HepG2 (cell line): ENCODE data around the gene PACSIN1. TPM values are rescaled to one million over a fixed set of nuclear protein-coding genes. Genes with fewer than 3 reads are reported as not detected.

ENCODE experiments used
- ATAC-seq: fragments of 200-7000 bp; cut with Tn5 transposase; 3 replicates; pipeline ENCODE4 v1.9.1; 2020; ENCODE audit warnings: mild to moderate bottlenecking, moderate library complexity
- BruUV-seq: library from RNA; stranded (reverse); fragments of 400-500 nt; replicated peaks from 2 replicates; lab custom pipeline; 2021; lab: Mats Ljungman, UMichigan
- CTCF ChIA-PET: fragments of 300-600 bp; formaldehyde crosslinking; extraction: SDS; loops from one replicate; lab custom pipeline; 2021; ENCODE audit warnings: low total read pairs, inconsistent platforms, low intra/inter-chr PET ratio; lab: Yijun Ruan, JAX
- POLR2A ChIA-PET: fragments of 350-600 bp; sonication (Branson Sonifier 250); formaldehyde crosslinking; loops from one replicate; lab custom pipeline; 2020; ENCODE audit warnings: antibody characterized with exemption, inconsistent platforms; lab: Yijun Ruan, JAX
- DNase-seq: peaks from one replicate; pipeline ENCODE4 v3.0.0-alpha.2; 2015; ENCODE audit warnings: low spot score
- FAIRE-seq: peaks from 3 replicates; lab custom pipeline; 2011; peaks lifted over from hg19 to GRCh38; lab: Jason Lieb, UNC
- H2AFZ ChIP-seq: one replicate; pipeline ENCODE4 v1.6.1; 2011; ENCODE audit warnings: low read length, inconsistent platforms
- H3K27ac ChIP-seq: fragments of 300-600 bp; 3 replicates; pipeline ENCODE4 v1.8.0; 2011; ENCODE audit warnings: mixed run types, mild to moderate bottlenecking, mixed read lengths, low read length, inconsistent platforms; ENCODE audit not compliant: insufficient read depth; ENCODE audit errors: extremely low read length
- H3K27me3 ChIP-seq, 2 experiments: fragments of 200-600 bp in 1 of 2; 2 replicates in 1 of 2; 3 replicates in 1 of 2; pipeline versions ENCODE4 v1.6.0 to v1.8.0; 2011; ENCODE audit warnings: low read length in 2 of 2, mild to moderate bottlenecking in 2 of 2, moderate library complexity in 2 of 2, inconsistent platforms in 1 of 2; ENCODE audit not compliant: insufficient read depth in 2 of 2, control insufficient read depth in 1 of 2
- H3K36me3 ChIP-seq, 2 experiments: fragments of 200-600 bp in 1 of 2; replicated peaks in 1 of 2; 2 replicates in 1 of 2; 3 replicates in 1 of 2; pipeline versions ENCODE4 v1.5.1 to v1.8.0; 2011; ENCODE audit warnings: low read length in 2 of 2, inconsistent platforms in 1 of 2; ENCODE audit not compliant: insufficient read depth in 2 of 2, control insufficient read depth in 1 of 2
- H3K4me1 ChIP-seq: 2 replicates; pipeline ENCODE4 v1.5.1; 2012; ENCODE audit warnings: low read length, inconsistent platforms; ENCODE audit not compliant: insufficient read depth
- H3K4me2 ChIP-seq: 2 replicates; pipeline ENCODE4 v1.6.0; 2011; ENCODE audit warnings: low read depth, low read length, inconsistent platforms
- H3K4me3 ChIP-seq, 3 experiments: fragments of 200-600 bp in 1 of 3; sonication (generic), shearing (Covaris generic) in 1 of 3; replicated peaks in 1 of 3; 2 replicates each; pipeline ENCODE4 v1.5.1; 2011 to 2016; ENCODE audit warnings: low read length in 3 of 3, inconsistent platforms in 2 of 3, low read depth in 2 of 3, mild to moderate bottlenecking in 2 of 3, control low read depth in 1 of 3, mixed read lengths in 1 of 3; ENCODE audit not compliant: insufficient read depth in 1 of 3
- H3K79me2 ChIP-seq: one replicate; pipeline ENCODE4 v1.6.1; 2011; ENCODE audit warnings: low read length, inconsistent platforms; ENCODE audit not compliant: insufficient read depth
- H3K9ac ChIP-seq: 2 replicates; pipeline ENCODE4 v1.6.0; 2011; ENCODE audit warnings: mild to moderate bottlenecking, low read depth, low read length, inconsistent platforms; ENCODE audit not compliant: insufficient read depth
- H3K9me3 ChIP-seq: 2 replicates; pipeline ENCODE4 v1.5.1; 2012; ENCODE audit warnings: mild to moderate bottlenecking, low read length
- H4K20me1 ChIP-seq: 2 replicates; pipeline ENCODE4 v1.6.0; 2011; ENCODE audit warnings: inconsistent platforms, mild to moderate bottlenecking, low read length, moderate library complexity; ENCODE audit not compliant: insufficient read depth
- ELF1 ChIP-seq: sonication (generic); formaldehyde crosslinking; IDR thresholded peaks from 2 replicates; pipeline ENCODE4 v1.4.0; 2020; ENCODE audit warnings: missing genetic modification reagents
- FOSL1 ChIP-seq: sonication (generic); formaldehyde crosslinking; IDR thresholded peaks from 2 replicates; pipeline ENCODE4 v1.9.0; 2021; ENCODE audit warnings: missing genetic modification reagents, borderline replicate concordance
- HOXA3 ChIP-seq: sonication (generic); formaldehyde crosslinking; IDR thresholded peaks from 2 replicates; pipeline ENCODE4 v1.5.0; 2020; ENCODE audit warnings: missing genetic modification reagents
- HOXD1 ChIP-seq: sonication (generic); formaldehyde crosslinking; IDR thresholded peaks from 2 replicates; pipeline ENCODE4 v1.5.0; 2020; ENCODE audit warnings: missing genetic modification reagents
- KLF6 ChIP-seq: IDR thresholded peaks from 2 replicates; pipeline ENCODE4 v1.8.0; 2016; ENCODE audit warnings: missing biosample characterization, missing genetic modification reagents
- ZNF10 ChIP-seq: sonication (generic); formaldehyde crosslinking; IDR thresholded peaks from 2 replicates; pipeline ENCODE4 v1.4.0; 2020; ENCODE audit warnings: mild to moderate bottlenecking, low read depth, missing genetic modification reagents, borderline replicate concordance
- ZNF274 ChIP-seq: sonication (generic); formaldehyde crosslinking; IDR thresholded peaks from 2 replicates; pipeline ENCODE4 v1.5.1; 2020; ENCODE audit warnings: mild to moderate bottlenecking, missing genetic modification reagents
- ZNF292 ChIP-seq: sonication (generic); formaldehyde crosslinking; IDR thresholded peaks from 2 replicates; pipeline ENCODE4 v1.8.1; 2022; ENCODE audit warnings: mild to moderate bottlenecking, low read depth, missing genetic modification reagents, borderline replicate concordance
- ZNF335 ChIP-seq: sonication (generic); formaldehyde crosslinking; IDR thresholded peaks from 2 replicates; pipeline ENCODE4 v1.4.0; 2020; ENCODE audit warnings: missing genetic modification reagents
- ZNF572 ChIP-seq: sonication (generic); formaldehyde crosslinking; IDR thresholded peaks from 2 replicates; pipeline ENCODE4 v1.5.1; 2020; ENCODE audit warnings: mild to moderate bottlenecking, missing genetic modification reagents
- whole genome bisulfite sequencing: methylation state at CpG from one replicate; pipeline ENCODE4 v1.1.6; 2017; ENCODE audit warnings: low lambda C conversion rate; 5-methylcytosine and 5-hydroxymethylcytosine counted together
- in situ Hi-C: cut with HindIII; loops from 2 replicates; pipeline ENCODE4 v1.10.0; 2017; ENCODE audit warnings: low pct_unique_long_range_greater_than_20kb; ENCODE audit not compliant: extremely low pct_ligation_motif_present
- intact Hi-C: fragments of 100-400 bp; cut with micrococcal nuclease; formaldehyde crosslinking; loops from one replicate; pipeline ENCODE4 v1.10.0; 2022; ENCODE audit not compliant: unreplicated experiment
- polyA plus RNA-seq, 8 experiments: library from polyadenylated mRNA; depleted of rRNA in 3 of 8; stranded (reverse) in 7 of 8; unstranded in 1 of 8; fragments of >200 nt; fragmentation: Illumina TruSeq in 4 of 8; extraction: Trizol in 4 of 8; gene quantifications; 2 replicates each; pipeline versions ENCODE4 v1.2.1 to v1.2.3, GENCODE V29; 2011 to 2016; ENCODE audit warnings: low read depth in 4 of 8, missing spikeins in 1 of 8, mixed read lengths in 1 of 8; ENCODE audit not compliant: insufficient read depth in 1 of 8
- total RNA-seq, 5 experiments: library from RNA; depleted of rRNA; stranded (reverse); fragments of >200 nt; fragmentation: Illumina TruSeq; extraction: Trizol; gene quantifications; 2 replicates each; pipeline ENCODE4 v1.2.3, GENCODE V29; 2016; ENCODE audit warnings: low read depth in 1 of 5
- TF ChIP-seq, protein P1 (sequence below): sonication (generic); formaldehyde crosslinking; IDR thresholded peaks from 2 replicates; pipeline ENCODE4 v1.4.0; 2020; ENCODE audit warnings: missing genetic modification reagents
- TF ChIP-seq, protein P2 (sequence below): sonication (generic); formaldehyde crosslinking; IDR thresholded peaks from 2 replicates; pipeline ENCODE4 v1.8.0; 2022; ENCODE audit warnings: missing genetic modification reagents, mild to moderate bottlenecking, borderline replicate concordance
- TF ChIP-seq, protein P3 (sequence below): IDR thresholded peaks from 2 replicates; pipeline ENCODE4 v1.6.1; 2016; ENCODE audit warnings: low read depth, control low read depth

The PACSIN1 gene
- total and polyA plus RNA-seq, 2 of the 13 experiments (the other 11 are each of a cell fraction or from before 2014, with no cell fraction given) = not detected

DNA sequence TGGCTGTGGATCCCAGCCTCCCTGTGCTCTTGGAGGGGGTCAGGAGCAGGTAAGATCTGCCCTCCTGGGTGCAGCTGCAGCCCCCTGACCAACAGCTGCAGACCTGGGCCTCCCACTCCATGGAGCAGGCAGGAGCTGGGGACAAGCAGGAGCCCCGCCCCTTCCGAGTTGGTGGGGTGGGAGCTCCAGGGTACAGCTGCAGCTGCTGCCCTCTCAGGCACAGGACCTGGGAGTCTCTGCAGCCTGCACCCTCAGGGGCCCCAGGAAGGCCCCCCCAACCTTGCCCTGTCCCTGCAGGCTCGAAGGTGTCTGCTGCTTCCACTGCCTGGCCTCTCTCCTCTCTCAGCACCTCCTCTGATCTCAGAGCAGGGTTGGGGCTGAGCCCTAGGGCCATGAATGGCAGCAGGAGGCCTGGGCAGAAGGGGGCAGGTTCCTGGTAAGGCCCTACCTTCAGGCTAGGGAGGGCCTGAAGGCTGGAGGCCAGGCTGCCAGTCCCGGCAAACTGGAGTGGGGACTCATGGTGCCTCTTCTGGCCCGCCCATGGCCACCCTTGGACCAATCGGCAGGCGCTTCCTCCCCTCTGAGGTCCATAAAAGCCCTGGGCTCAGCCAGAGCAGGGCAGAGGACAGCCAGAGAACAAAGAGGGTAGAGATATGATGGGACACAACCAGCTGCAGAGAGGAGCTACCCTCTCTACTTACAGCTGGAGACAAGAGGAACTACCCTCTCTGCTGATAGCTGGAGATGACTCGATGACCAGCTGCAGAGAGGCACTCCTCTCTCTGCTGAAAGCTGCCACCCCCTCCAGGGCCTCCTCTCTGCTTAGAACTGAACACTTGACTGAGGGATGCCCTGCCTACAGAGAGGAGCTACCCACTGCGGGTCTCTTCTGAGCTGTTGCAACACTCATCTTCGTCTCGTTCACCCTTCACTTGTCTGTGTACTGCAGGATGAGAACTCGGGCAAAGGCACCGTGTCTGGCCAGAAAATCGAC is 7.8 kb upstream of the PACSIN1 start:
- peak; percentile 91 for ATAC-seq
- TSS peak; percentile 90 for BruUV-seq
- in situ Hi-C loops = no loop called here
- no peak for TF ChIP-seq HOXD1 (CRISPR knock-in tag)
- TF ChIP-seq KLF6 (CRISPR knock-in tag) = peak; percentile 24; the same call in 1 of the 2 replicates
- no peak for TF ChIP-seq ZNF10 (CRISPR knock-in tag)
- TF ChIP-seq, protein P1, sequence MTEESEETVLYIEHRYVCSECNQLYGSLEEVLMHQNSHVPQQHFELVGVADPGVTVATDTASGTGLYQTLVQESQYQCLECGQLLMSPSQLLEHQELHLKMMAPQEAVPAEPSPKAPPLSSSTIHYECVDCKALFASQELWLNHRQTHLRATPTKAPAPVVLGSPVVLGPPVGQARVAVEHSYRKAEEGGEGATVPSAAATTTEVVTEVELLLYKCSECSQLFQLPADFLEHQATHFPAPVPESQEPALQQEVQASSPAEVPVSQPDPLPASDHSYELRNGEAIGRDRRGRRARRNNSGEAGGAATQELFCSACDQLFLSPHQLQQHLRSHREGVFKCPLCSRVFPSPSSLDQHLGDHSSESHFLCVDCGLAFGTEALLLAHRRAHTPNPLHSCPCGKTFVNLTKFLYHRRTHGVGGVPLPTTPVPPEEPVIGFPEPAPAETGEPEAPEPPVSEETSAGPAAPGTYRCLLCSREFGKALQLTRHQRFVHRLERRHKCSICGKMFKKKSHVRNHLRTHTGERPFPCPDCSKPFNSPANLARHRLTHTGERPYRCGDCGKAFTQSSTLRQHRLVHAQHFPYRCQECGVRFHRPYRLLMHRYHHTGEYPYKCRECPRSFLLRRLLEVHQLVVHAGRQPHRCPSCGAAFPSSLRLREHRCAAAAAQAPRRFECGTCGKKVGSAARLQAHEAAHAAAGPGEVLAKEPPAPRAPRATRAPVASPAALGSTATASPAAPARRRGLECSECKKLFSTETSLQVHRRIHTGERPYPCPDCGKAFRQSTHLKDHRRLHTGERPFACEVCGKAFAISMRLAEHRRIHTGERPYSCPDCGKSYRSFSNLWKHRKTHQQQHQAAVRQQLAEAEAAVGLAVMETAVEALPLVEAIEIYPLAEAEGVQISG (CRISPR knock-in tag) = 0 out of 2 replicates have a peak, but pooled peaks have one; percentile 11
- TF ChIP-seq ZNF335 (CRISPR knock-in tag) = peak; percentile 67; the same call in 1 of the 2 replicates
- TF ChIP-seq, protein P2, sequence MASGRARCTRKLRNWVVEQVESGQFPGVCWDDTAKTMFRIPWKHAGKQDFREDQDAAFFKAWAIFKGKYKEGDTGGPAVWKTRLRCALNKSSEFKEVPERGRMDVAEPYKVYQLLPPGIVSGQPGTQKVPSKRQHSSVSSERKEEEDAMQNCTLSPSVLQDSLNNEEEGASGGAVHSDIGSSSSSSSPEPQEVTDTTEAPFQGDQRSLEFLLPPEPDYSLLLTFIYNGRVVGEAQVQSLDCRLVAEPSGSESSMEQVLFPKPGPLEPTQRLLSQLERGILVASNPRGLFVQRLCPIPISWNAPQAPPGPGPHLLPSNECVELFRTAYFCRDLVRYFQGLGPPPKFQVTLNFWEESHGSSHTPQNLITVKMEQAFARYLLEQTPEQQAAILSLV (CRISPR knock-in tag) = peak; percentile 68; the same call in 1 of the 2 replicates
- peak; percentile 65; the same call in 1 of the 2 replicates for TF ChIP-seq ZNF292 (CRISPR knock-in tag)
- peak; percentile 57; the same call in 1 of the 2 replicates for TF ChIP-seq ZNF274
- peak; percentile 18; the same call in 1 of the 2 replicates for TF ChIP-seq ELF1 (CRISPR knock-in tag)
- TF ChIP-seq ZNF572 (CRISPR knock-in tag) = peak; percentile 65; the same call in 1 of the 2 replicates
- peak; percentile 39; the same call in 1 of the 2 replicates for TF ChIP-seq HOXA3 (CRISPR knock-in tag)
- TF ChIP-seq, protein P3, sequence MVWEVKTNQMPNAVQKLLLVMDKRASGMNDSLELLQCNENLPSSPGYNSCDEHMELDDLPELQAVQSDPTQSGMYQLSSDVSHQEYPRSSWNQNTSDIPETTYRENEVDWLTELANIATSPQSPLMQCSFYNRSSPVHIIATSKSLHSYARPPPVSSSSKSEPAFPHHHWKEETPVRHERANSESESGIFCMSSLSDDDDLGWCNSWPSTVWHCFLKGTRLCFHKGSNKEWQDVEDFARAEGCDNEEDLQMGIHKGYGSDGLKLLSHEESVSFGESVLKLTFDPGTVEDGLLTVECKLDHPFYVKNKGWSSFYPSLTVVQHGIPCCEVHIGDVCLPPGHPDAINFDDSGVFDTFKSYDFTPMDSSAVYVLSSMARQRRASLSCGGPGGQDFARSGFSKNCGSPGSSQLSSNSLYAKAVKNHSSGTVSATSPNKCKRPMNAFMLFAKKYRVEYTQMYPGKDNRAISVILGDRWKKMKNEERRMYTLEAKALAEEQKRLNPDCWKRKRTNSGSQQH (CRISPR knock-in tag) = 0 out of 2 replicates have a peak, but pooled peaks have one; percentile 4
- no peak for TF ChIP-seq FOSL1

More for the DNA sequence above, 7.8 kb upstream of the PACSIN1 start:
- no peak overlapping the region for H3K27ac ChIP-seq
- peak overlapping the region; percentile 36 for H3K9ac ChIP-seq
- H3K4me2 ChIP-seq = peak overlapping the region; percentile 84
- CTCF ChIA-PET = interaction anchor here (3.2 kb wide), 1 partner anchor 151 kb away, joined by 29 read pairs; no protein-coding TSS in a partner anchor
- peaks cover 52% of the 10 kb centered on the region for H3K4me1 ChIP-seq
- intact Hi-C loops = no loop called here
- peak; percentile 48 for FAIRE-seq
- H3K36me3 ChIP-seq = no peaks in the 10 kb centered on the region
- 0 out of 5 replicates have a peak, but pooled peaks cover 0 to 4% of the 10 kb centered on the region in 2 experiments for H3K27me3 ChIP-seq
- POLR2A ChIA-PET = interaction anchor here (0.7 to 2.7 kb wide), 12 partner anchors 21 to 234 kb away, joined by 3 to 20 read pairs (median 6); partner anchors contain the start of genes RPS10 and SMIM29
- WGBS = 17% methylated on average over 6 of the region's 14 CpGs
- peak overlapping the region; percentile 44 to 69 (median 47) for H3K4me3 ChIP-seq
- no peaks in the 10 kb centered on the region for H4K20me1 ChIP-seq
- no peaks in the 10 kb centered on the region for H3K9me3 ChIP-seq
- H3K79me2 ChIP-seq = no peaks in the 10 kb centered on the region
- H2AFZ ChIP-seq = no peak overlapping the region
- DNase-seq = peak; percentile 77
